M059J (cell line): ENCODE data around the gene LRRC4C. TPM values are rescaled to one million over a fixed set of nuclear protein-coding genes. Genes with fewer than 3 reads are reported as not detected.

Source experiments
- DNase-seq: peaks from one replicate; pipeline ENCODE4 v3.0.0-alpha.2; 2012; ENCODE audit warnings: low read depth
- total RNA-seq: library from RNA; depleted of rRNA; stranded (reverse); fragments of >200 nt; shearing (Covaris generic); gene quantifications from 2 replicates; pipeline ENCODE4 v1.2.3, GENCODE V29; 2014

LRRC4C gene
- total RNA-seq, 1 experiment from 2014 or later: 0.17 TPM

GRCh38 chr11:40381481-40381880 is 1078.0 kb downstream of the LRRC4C start:
- DNase-seq: no peak

DNA sequence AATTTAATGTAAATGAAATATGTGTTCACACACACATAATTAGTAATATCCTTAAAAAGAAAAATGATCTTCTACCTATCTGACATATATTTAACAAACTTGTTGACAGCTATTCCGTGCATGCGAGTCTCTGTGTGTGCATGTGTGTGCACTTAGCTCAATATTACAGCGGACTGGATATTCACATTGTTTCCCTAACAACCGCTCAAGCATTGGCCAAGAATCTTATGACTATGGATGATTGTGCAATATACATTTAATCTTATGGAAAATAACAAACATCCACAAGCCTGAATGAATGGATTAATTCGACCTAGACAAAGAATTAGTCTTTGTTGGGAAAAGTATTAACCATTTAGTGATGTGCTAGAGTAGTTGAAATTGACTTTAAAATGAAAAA is 1078.6 kb downstream of the LRRC4C start:
- no peak for DNase-seq

GRCh38 chr11:40376331-40376730 is 1083.1 kb downstream of the LRRC4C start:
- DNase-seq: no peak

- no peak for DNase-seq
Observed at GRCh38 chr11:40370821-40371616, 1088.4 kb downstream of the LRRC4C start.

- no peak for DNase-seq
Observed at GRCh38 chr11:40360206-40360798, 1099.2 kb downstream of the LRRC4C start.

GRCh38 chr11:40354121-40354520 is 1105.3 kb downstream of the LRRC4C start:
- no peak for DNase-seq

- DNase-seq: no peak
Observed at GRCh38 chr11:40340911-40341310, 1118.5 kb downstream of the LRRC4C start.

DNA sequence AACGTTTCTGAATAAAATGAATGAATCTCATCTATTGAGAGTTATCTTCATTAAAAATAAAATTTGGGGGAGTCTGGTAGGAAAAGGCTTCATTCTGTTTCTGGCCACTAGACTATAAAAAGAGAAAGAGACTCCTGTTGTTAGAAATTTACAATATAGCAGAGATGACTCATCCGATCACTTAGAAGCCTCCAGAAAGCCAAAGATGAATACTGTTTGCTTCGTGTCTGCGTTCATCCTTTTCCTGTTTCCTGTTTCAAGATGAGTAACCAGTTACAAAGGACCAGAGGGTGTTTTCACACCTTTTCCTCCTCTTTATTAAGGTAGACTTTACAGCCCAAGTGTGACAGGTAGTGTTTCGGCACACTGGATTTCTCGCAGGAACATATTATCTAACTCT is 1120.7 kb downstream of the LRRC4C start:
- peak; percentile 71 for DNase-seq

DNA sequence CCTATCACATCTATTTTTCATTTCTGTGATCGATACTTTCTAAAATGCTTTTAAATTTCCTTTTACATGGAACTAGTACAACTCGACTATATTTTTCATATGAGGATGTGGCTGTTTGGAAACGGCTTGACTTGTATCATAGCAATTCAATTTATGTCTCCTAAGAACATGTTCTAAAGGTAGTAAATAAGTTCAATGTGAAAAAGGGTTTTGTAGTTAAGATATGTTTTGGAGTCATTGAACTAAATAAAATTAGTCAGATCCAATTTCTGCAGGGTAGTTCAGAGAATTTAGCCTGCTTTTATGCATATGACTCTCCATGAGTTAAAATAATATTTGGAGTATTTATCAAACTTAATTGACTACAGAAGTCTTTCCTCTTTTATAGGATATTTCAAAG is 1121.4 kb downstream of the LRRC4C start:
- DNase-seq: no peak

DNA sequence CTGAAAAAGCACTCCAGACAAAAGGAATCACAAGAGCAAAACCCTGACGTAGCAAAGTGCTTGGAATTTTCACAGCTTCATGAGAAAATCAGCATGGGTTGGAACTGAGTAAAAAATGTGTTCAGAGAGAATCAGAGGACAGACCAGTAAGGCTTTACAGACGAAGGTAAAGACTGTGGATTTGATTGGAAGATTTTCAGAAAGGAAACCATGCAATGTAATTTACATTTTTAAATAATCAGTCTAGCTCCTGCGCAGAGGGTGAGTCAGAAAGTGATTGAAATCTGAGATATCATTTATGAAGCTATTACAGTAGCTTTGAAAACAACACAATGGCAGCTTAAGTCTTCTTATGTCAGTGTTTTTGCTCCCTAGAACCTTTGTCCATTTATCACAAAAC is 1122.3 kb downstream of the LRRC4C start:
- peak; percentile 56 for DNase-seq

DNA sequence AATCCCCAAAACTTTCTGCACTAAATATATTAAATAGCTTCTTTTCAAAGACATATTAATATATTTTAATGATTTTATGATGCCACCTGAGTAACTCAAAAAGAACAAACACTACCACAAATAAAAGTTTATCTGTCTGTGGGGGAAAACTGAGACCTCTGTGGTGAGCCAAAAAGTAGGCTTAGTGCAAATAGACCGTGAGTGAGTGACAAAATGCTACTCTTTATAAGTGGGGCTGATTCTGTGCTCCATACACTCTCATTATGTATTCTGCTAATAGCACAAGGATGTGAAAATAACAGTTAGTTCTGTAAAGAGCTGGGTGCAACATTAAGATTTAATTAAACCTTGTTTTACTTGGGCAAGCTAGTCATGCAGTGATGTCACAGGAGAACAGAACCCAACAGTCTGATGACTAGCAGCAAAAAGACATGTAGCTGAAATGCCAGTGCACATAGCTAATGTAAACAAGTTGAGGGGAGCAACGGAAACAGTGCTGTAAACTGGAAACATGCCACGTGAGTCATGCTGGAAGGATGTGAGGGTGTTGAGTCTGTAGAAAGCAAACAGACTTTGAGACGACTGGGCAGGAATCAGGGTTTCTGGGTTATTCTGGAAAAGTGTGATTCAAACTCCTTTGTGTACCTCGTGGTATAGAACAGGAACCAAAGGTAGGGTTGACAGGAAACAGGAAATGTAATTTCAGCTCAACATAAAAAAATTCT is 1130.4 kb downstream of the LRRC4C start:
- DNase-seq: peak; percentile 99

DNA sequence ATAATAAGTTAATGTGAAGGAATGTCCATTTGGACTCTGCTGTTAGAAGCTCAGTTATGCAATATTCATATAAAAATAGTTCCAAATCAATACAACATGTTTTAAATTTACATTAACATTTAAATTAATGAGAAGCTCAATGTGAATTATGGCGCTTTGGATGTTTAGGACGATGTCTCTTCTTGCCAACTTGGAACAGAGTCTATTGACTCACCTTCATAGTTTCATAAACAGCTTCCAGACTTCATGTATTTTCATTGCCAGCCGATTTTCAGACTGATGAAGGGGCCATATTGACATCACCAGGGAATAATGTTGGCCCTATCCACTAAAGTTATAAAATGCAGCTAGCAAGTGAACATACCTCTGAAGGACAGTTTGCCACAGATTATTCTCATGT is 1136.2 kb downstream of the LRRC4C start:
- no peak for DNase-seq

DNA sequence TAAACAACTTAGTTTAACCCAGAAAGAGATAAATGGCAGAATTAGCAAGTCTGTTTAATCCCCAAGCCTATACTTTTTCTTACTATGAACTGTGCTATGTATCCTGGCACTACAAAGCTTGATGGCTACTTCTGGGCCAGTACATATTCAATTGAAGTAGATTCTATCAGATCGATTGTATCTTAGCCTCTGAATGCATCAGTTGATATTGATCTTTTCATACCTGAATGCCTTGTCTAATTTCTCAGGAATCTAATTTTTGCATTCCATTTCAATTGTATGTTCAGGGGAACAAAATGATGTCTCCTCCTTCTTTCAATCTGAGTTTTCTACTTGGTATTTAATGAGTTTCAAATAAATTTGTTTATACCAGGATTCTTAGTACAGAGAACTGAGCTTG is 1137.9 kb downstream of the LRRC4C start:
- DNase-seq: no peak

- no peak for DNase-seq
Observed at GRCh38 chr11:40316171-40316570, 1143.3 kb downstream of the LRRC4C start.

GRCh38 chr11:40315122-40315521 is 1144.3 kb downstream of the LRRC4C start:
- no peak for DNase-seq

DNA sequence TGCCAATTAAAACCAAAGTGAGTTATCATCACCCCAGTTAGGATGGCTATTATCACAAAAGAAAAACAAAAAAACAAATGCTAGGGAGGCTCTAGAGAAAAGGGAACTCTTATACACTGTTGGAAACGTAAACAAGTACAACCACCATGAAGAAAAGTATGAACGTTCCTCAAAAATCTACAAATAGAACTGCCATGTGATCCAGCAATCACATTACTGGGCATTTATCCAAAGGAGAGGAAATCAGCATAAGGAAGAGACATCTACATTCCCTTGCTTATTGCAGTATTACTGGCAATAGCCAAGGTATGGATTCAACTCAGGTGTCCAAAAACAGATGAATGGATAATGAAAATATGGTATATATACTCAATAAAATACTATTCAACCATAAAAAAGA is 1145.1 kb downstream of the LRRC4C start:
- peak; percentile 11 for DNase-seq

- DNase-seq: peak; percentile 49
Observed at GRCh38 chr11:40306938-40307548, 1152.4 kb downstream of the LRRC4C start.

GRCh38 chr11:40302669-40303068 is 1156.8 kb downstream of the LRRC4C start:
- DNase-seq: peak; percentile 14

DNA sequence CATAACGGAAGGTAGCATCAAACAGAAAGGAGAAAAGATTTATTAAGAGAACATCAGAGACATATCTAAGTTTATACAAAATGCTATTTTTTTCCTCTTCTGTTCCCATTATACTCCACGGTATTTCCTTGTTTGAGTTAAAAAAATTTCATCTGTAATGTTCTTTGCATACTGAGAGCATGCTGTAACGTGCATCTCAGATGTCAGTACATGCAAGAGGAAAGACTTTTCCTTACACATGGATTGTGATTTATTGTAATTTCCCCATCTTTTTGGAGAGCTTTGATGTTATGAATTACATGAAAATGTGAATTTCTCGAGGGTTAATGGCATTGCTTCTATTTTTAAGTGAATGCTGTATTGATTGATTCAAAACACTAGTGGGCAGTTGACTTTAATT is 1164.0 kb downstream of the LRRC4C start:
- no peak for DNase-seq

- DNase-seq: no peak
Observed at GRCh38 chr11:40294741-40295140, 1164.7 kb downstream of the LRRC4C start.

DNA sequence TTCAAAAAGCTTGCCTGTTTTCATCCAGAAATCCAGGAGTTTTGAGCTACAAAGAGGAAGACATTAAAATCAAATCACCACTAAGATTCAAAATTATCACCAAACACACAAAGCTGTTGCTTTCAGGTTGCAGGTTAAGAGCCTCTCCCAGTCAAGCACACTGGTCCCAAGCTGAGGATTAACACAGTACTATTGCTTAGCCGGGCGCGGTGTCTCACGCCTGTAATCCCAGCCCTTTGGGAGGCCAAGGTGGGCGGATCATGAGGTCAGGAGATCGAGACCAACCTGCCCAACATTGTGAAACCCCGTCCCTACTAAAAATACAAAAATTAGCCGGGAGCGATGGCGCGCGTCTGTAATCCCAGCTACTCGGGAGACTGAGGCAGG is 1165.1 kb downstream of the LRRC4C start:
- DNase-seq: no peak

GRCh38 chr11:40293655-40294348 is 1165.7 kb downstream of the LRRC4C start:
- peak; percentile 81 for DNase-seq
